Kidney tubule cell (primary cell): ENCODE data around the gene YTHDC1.
"Not testable (repeated sequence)": the region's sequence is repeated elsewhere in the genome, so short reads cannot be mapped to it uniquely, and the experiment has no call there.

ENCODE experiments used
- DNase-seq: peaks from one replicate; pipeline ENCODE4 v3.0.0-alpha.2; 2018; ENCODE audit warnings: low spot score

YTHDC1 gene

GRCh38 chr4:68291256-68291655 lies 58.6 kb downstream of the YTHDC1 start:
- DNase-seq, result no peak

- peak; percentile 70 for DNase-seq
Observed at GRCh38 chr4:68288393-68288740, 61.5 kb downstream of the YTHDC1 start.

DNA sequence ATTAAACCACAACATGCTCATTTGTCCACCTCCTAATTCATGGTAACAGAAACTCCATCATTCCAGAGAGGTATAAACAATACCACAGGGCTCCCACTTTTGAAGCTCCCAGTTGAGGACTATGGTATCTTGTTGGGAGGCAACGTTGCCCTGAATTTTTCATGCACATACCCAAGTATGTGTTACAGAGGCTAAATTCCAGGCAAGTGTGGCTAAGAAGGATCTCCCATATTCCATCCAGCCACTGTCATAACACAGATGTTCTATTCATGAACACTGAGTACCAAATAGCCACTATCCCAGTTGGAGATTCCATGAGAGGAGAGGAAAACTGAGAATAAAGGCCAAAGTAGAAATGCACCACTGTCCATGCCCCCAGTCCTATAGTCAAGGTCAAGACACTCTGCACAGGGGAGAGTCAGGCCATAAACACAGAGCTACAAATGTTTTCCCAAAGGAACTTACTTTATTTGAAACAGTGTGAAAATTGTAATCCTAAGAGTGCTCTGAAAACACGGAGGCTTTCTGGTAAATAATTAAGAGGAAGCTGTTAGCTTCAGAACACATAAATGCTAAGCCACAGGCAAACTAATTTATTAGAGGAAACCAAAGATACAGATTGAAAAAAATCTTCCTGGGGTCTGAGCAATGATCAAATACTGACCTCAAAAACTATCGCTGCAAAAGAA lies 62.0 kb downstream of the YTHDC1 start:
- no peak for DNase-seq

GRCh38 chr4:68283714-68284113 lies 66.2 kb downstream of the YTHDC1 start:
- peak; percentile 76 for DNase-seq

- no peak for DNase-seq
Observed at GRCh38 chr4:68283095-68283494, 66.8 kb downstream of the YTHDC1 start.

DNA sequence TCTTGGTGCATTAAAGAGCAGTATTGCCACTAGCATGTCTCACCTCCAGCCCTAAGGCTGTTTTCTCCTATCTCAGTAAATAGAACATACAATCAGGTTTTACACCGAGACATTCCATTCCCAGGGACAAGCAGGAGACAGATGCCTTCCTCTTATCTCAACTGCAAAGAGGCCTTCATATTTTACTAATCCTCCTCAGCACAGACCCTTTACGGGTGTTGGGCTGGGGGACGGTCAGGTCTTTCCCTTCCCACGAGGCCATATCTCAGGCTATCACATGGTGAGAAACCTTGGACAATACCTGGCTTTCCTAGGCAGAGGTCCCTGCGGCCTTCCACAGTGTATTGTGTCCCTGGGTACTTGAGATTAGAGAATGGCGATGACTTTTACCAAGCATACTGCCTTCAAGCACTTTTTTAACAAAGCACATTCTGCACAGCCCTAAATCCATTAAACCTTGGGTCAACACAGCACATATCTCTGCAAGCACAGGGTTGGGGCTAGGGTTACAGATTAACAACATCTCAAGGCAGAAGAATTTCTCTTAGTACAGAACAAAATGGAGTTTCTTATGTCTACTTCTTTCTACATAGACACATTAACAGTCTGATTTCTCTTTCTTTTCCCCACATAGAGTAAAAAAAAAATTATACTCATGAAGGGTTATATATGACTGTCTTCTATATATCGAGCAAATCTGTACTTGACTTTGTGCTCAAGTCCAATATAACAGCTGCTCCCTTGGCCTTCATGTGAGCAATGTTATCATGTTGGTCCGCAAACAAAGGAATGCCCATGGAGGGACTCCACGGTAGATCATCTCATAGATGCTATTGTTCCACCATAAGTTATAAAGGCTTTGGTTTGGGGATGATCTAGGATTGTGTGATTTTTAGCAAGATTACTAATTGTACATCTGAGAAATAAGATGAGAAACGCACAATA lies 67.8 kb downstream of the YTHDC1 start:
- DNase-seq, result not testable (repeated sequence)

DNA sequence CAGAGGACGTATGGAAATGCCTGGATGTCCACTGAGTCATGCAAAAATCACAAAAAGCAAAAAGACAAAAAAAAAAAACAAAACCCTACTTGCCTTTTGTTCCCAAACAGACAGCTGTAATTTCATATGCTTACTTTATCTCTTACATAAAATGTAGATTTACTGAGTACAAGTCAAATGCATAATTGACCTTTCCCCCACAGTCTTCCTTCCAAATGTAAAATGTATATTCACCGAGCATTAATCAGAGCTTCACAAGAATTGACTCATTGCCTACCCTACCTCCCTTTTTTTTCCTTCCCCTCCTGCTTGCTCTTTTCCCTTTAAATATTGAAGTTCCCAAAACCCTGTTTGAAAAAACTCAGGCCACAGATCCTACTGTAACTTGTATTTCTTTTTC lies 71.9 kb downstream of the YTHDC1 start:
- no peak for DNase-seq

- no peak for DNase-seq
Observed at GRCh38 chr4:68277627-68278026, 72.3 kb downstream of the YTHDC1 start.

DNA sequence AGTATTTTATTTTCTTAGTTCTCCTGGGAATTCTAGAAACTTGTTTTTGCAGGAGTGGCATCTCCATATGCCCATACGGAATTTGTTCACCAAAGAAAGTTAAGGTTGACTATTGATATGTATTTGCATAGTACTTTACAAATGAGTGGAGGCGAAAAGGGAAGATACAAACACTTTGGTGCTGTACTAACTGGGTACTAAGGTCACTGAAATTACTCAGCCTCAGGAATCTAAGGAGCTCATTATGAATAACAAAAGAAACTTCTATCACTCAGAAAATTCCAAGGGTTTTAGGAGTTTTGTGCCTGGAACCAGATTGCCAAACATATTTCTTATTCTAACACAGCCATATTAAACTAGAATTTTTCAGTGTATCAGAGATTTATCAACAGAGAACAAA lies 77.0 kb downstream of the YTHDC1 start:
- peak; percentile 54 for DNase-seq

- DNase-seq, result peak; percentile 61
Observed at GRCh38 chr4:68272380-68272779, 77.5 kb downstream of the YTHDC1 start.

- DNase-seq, result peak; percentile 82
Observed at GRCh38 chr4:68271851-68272357, 78.0 kb downstream of the YTHDC1 start.

DNA sequence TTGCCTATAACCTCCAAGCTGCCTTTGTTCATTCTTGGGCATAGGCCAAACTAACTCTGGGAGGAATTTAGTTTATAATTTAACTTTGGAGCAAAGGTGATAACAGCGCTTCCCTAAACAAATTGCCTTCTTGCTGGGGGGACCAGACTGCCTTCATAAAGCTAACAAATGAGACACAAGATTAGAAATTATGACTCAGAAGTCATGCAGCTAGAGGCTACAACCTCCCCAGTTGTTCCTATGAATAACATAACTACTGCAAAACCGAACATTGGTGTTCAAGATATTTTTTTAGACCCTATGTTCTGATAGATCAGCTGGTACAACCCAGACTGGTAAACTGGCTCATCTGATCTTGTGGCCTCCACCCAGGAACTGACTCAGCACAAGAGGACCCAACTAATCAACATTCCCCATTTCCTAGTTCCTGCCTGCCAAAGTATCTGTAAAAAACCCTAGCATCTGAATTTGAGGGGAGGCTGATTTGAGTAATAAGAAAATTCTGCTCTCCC lies 82.4 kb downstream of the YTHDC1 start:
- peak; percentile 88 for DNase-seq

DNA sequence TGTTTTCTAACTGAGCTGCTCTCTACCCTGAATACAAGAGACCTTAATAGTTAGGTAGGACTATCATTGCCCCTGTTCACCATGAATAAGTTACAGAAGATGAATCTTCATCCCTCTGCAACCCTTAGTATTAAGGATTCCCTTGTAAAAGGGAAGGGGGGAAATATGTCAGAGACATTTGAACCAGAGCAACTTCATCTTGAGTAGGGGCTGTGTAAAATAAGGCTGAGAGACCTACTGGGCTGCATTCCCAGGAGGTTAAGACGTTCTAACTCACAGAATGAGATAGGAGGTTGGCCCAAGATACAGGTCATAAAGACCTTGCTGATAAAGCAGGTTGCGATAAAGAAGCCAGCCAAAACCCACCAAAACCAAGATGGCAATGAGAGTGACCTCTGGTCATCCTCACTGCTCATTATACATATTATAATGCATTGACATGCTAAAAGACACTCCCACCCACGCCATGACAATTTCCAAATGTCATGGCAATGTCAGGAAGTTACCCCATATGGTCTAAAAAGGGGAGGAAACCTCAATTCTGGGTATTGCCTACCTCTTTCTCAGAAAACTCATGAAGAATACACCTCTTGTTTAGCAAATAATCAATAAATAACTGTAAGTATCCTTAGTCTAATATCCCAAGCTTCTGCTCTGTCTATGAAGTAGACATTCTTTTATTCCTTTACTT lies 84.9 kb downstream of the YTHDC1 start:
- no peak for DNase-seq
